Erythroblast (primary cell): Measurements from ENCODE around the gene ZNF407.

Experiments used
- GATA1 ChIP-seq: IDR thresholded peaks from 2 replicates; pipeline ENCODE4 v1.6.1; 2011; ENCODE audit warnings: low read depth, mild to moderate bottlenecking, control low read depth, low read length, moderate library complexity
- POLR2A ChIP-seq: IDR thresholded peaks from 2 replicates; pipeline ENCODE4 v1.6.1; 2011; ENCODE audit warnings: mild to moderate bottlenecking, low read length

DNA sequence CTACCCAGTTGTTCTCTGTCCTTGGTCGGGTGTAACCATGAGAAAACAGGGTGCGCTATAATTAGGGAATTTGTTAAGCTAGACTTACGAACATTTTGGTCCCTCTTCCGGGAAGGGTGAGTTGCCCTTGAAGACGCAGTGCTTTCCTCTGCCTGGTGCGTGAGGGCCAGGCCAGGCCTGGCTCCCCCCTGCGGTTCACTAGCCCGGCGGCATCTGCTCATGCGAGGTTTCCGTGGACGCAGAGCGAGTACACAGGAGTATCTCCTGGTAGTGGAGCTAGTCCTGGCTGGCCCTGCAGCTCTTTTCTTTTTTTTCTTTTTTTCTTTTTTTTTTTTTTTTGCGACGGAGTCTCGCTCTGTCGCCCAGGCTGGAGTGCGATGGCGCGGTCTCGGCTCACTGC, 462.5 kb downstream of the ZNF407 start:
- TF ChIP-seq POLR2A (no peak), GATA1 (no peak)
